H4 (cell line): Measurements from ENCODE around the gene SMG6. TPM values are rescaled to one million over a fixed set of nuclear protein-coding genes. Genes with fewer than 3 reads are reported as not detected.
"Not testable (repeated sequence)": the region's sequence is repeated elsewhere in the genome, so short reads cannot be mapped to it uniquely, and the experiment has no call there.

Source experiments
- DNase-seq: peaks from one replicate; pipeline ENCODE4 v3.0.0-alpha.2; 2015; ENCODE audit warnings: low spot score
- total RNA-seq: library from RNA; depleted of rRNA; stranded (reverse); fragments of >200 nt; shearing (Covaris generic); gene quantifications from 2 replicates; pipeline ENCODE4 v1.2.3, GENCODE V29; 2014

SMG6 gene
- total RNA-seq, 1 experiment from 2014 or later, result 10.3 TPM

- no peak for DNase-seq
Observed at GRCh38 chr17:2304931-2305330, 1.3 kb upstream of the SMG6 start.

GRCh38 chr17:2302778-2303203, 794 bp downstream of the SMG6 start:
- no peak for DNase-seq

GRCh38 chr17:2299756-2300155, 3.8 kb downstream of the SMG6 start:
- DNase-seq, result no peak

- no peak for DNase-seq
Observed at GRCh38 chr17:2299136-2299535, 4.4 kb downstream of the SMG6 start.

- DNase-seq, result no peak
Observed at GRCh38 chr17:2297023-2297422, 6.6 kb downstream of the SMG6 start.

- no peak for DNase-seq
Observed at GRCh38 chr17:2295575-2295974, 8.0 kb downstream of the SMG6 start.

- DNase-seq, result no peak
Observed at GRCh38 chr17:2292100-2292499, 11.5 kb downstream of the SMG6 start.

- no peak for DNase-seq
Observed at GRCh38 chr17:2289878-2290478, 13.6 kb downstream of the SMG6 start.

GRCh38 chr17:2283302-2283701, 20.3 kb downstream of the SMG6 start:
- no peak for DNase-seq

GRCh38 chr17:2282297-2282873, 21.2 kb downstream of the SMG6 start:
- peak; percentile 46 for DNase-seq

GRCh38 chr17:2279707-2280106, 23.9 kb downstream of the SMG6 start:
- no peak for DNase-seq

GRCh38 chr17:2277429-2278170, 26.0 kb downstream of the SMG6 start:
- no peak for DNase-seq

- DNase-seq, result no peak
Observed at GRCh38 chr17:2275722-2276121, 27.9 kb downstream of the SMG6 start.

- no peak for DNase-seq
Observed at GRCh38 chr17:2274414-2274813, 29.2 kb downstream of the SMG6 start.

- DNase-seq, result no peak
Observed at GRCh38 chr17:2271985-2272702, 31.4 kb downstream of the SMG6 start.

- DNase-seq, result no peak
Observed at GRCh38 chr17:2267354-2267753, 36.2 kb downstream of the SMG6 start.

- no peak for DNase-seq
Observed at GRCh38 chr17:2266865-2267228, 36.7 kb downstream of the SMG6 start.

GRCh38 chr17:2266045-2266864, 37.3 kb downstream of the SMG6 start:
- DNase-seq, result no peak

- DNase-seq, result not testable (repeated sequence)
Observed at GRCh38 chr17:2265166-2265565, 38.4 kb downstream of the SMG6 start.

GRCh38 chr17:2264067-2264860, 39.3 kb downstream of the SMG6 start:
- DNase-seq, result no peak
